Peyer's patch (tissue), 4 donors: ENCODE measurements around the gene SLC22A6. TPM values are rescaled to one million over a fixed set of nuclear protein-coding genes. Genes with fewer than 3 reads are reported as not detected.

Source experiments
- DNase-seq, 3 donors: peaks; one replicate each; pipeline ENCODE4 v3.0.0-alpha.2; 2017 to 2019
- H3K27ac ChIP-seq, 4 donors: fragments of 200-600 bp; sonication (generic); one replicate each; pipeline ENCODE4 v1.5.1; 2016 to 2019
- H3K27me3 ChIP-seq, 2 donors: fragments of 200-600 bp; sonication (generic); one replicate each; pipeline ENCODE4 v1.5.1; 2019
- H3K36me3 ChIP-seq, 3 donors: fragments of 200-600 bp; sonication (generic); one replicate each; pipeline ENCODE4 v1.5.1; 2016 to 2019
- H3K4me1 ChIP-seq, 4 donors: fragments of 200-600 bp; sonication (generic); one replicate each; pipeline ENCODE4 v1.5.1; 2016 to 2019
- H3K4me3 ChIP-seq, 4 donors: fragments of 200-600 bp; sonication (generic); 1 replicate in 3 of 4; 2 replicates in 1 of 4; pipeline ENCODE4 v1.5.1; 2016 to 2019; ENCODE audit warnings: mild to moderate bottlenecking in 1 of 4
- H3K9me3 ChIP-seq, 4 donors: fragments of 200-600 bp; sonication (generic); one replicate each; pipeline ENCODE4 v1.5.1; 2016 to 2019; ENCODE audit warnings: mild to moderate bottlenecking in 1 of 4
- POLR2A ChIP-seq, 2 donors: fragments of 450-650 bp; IDR thresholded peaks; one replicate each; pipeline ENCODE4 v1.5.1; 2017; ENCODE audit warnings: antibody characterized with exemption in 2 of 2, mild to moderate bottlenecking in 2 of 2, moderate library complexity in 2 of 2
- total RNA-seq, 4 donors: library from RNA; depleted of rRNA; stranded (reverse); fragments of >200 nt; gene quantifications; one replicate each; pipeline ENCODE4 v1.1.0, GENCODE V29; 2016
- TF ChIP-seq, protein P1 (sequence below), 6 experiments: fragments of 450-650 bp in 4 of 6; fragments of 200-600 bp in 2 of 6; sonication (generic) in 1 of 6; IDR thresholded peaks; one replicate each; pipeline ENCODE4 v1.5.1; 2017 to 2019; ENCODE audit warnings: antibody characterized with exemption in 6 of 6, mild to moderate bottlenecking in 3 of 6, moderate library complexity in 1 of 6

Gene SLC22A6
- not detected for total RNA-seq

GRCh38 chr11:62984451-62984991 lies at the start of gene SLC22A6:
Gene SLC22A6, minus strand, starts transcription at chr11:62984967. Its CDS starts 277 bp downstream, at chr11:62984690.
- no peak for TF ChIP-seq POLR2A (IDR thresholded peaks at IDR 0.05)
- TF ChIP-seq, protein P1, sequence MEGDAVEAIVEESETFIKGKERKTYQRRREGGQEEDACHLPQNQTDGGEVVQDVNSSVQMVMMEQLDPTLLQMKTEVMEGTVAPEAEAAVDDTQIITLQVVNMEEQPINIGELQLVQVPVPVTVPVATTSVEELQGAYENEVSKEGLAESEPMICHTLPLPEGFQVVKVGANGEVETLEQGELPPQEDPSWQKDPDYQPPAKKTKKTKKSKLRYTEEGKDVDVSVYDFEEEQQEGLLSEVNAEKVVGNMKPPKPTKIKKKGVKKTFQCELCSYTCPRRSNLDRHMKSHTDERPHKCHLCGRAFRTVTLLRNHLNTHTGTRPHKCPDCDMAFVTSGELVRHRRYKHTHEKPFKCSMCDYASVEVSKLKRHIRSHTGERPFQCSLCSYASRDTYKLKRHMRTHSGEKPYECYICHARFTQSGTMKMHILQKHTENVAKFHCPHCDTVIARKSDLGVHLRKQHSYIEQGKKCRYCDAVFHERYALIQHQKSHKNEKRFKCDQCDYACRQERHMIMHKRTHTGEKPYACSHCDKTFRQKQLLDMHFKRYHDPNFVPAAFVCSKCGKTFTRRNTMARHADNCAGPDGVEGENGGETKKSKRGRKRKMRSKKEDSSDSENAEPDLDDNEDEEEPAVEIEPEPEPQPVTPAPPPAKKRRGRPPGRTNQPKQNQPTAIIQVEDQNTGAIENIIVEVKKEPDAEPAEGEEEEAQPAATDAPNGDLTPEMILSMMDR (IDR thresholded peaks at IDR 0.05) = no peak
- Histone ChIP-seq H3K27ac (no peak within 1 kb of the TSS), H3K4me1 (no peaks in the 10 kb centered on the region), H3K4me3 (no peak within 1 kb of the TSS), H3K36me3 (no peaks in the 10 kb centered on the region), H3K9me3 (no peaks in the 10 kb centered on the region), H3K27me3 (no peaks in the 10 kb centered on the region)
- no peak for DNase-seq

DNA sequence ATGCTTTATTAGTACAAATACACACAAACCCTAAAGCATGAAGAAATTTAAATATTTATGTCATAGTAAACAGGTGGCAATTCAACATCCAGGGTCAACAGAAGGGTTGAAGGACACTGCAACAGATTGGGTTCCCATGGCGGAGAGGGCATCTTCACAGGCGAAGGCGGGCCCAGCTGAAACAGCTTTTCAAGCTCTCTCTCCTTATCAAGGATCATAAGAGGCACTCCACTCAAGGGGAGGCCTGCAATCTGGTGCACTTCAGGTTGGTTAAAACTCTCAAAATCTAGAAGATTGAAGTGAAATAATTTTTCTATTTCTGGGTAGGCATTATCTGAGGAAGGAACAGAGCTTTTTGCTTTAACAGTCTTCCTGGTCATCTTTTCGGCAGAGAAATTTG lies 47.7 kb upstream of the SLC22A6 start:
- Histone ChIP-seq H3K27ac (no peak overlapping the region), H3K36me3 (no peaks in the 10 kb centered on the region), H3K4me3 (no peak overlapping the region), H3K9me3 (no peaks in the 10 kb centered on the region), H3K4me1 (no peaks in the 10 kb centered on the region), H3K27me3 (no peaks in the 10 kb centered on the region)
- TF ChIP-seq, protein P1 (IDR thresholded peaks at IDR 0.05) = no peak
- TF ChIP-seq POLR2A (IDR thresholded peaks at IDR 0.05) = no peak
- no peak for DNase-seq

GRCh38 chr11:63023841-63024648 lies 39.3 kb upstream of the SLC22A6 start:
- Histone ChIP-seq H3K4me3 (no peak overlapping the region), H3K4me1 (peaks cover 0 to 6% (median 0%) of the 10 kb centered on the region in 4 donors), H3K36me3 (no peaks in the 10 kb centered on the region), H3K9me3 (no peaks in the 10 kb centered on the region), H3K27ac (no peak overlapping the region), H3K27me3 (no peaks in the 10 kb centered on the region)
- DNase-seq = peak; percentile 84 to 94 (median 85)
- no peak for TF ChIP-seq POLR2A (IDR thresholded peaks at IDR 0.05)
- TF ChIP-seq, protein P1 (IDR thresholded peaks at IDR 0.05) = peak; percentile 97 to 99 (median 99)

GRCh38 chr11:63023222-63023814 lies 38.6 kb upstream of the SLC22A6 start:
- TF ChIP-seq, protein P1 (IDR thresholded peaks at IDR 0.05) = no peak
- no peak for TF ChIP-seq POLR2A (IDR thresholded peaks at IDR 0.05)
- Histone ChIP-seq H3K4me3 (no peak overlapping the region), H3K9me3 (no peaks in the 10 kb centered on the region), H3K4me1 (peaks cover 0 to 6% (median 0%) of the 10 kb centered on the region in 4 donors), H3K27me3 (no peaks in the 10 kb centered on the region), H3K36me3 (no peaks in the 10 kb centered on the region), H3K27ac (no peak overlapping the region)
- no peak for DNase-seq

DNA sequence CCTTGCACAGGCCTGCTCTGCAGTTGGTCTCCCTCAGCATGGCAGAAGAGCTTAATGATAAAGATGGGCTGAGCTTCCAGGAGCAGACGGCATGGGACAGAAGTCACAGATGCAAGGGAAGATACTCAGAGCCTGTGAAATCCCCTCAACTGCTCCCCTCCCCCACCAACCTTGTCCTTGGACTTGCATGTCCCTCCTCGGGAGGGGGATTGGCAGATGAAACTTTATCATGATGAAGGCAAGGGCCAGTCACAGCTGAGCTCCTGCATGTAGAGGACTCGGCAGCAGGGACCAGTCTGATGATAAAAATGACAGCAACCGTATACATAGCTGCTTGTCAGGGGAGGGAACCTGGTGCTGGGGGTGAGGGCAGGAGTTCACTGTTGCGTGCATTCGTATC lies 37.7 kb upstream of the SLC22A6 start:
- Histone ChIP-seq H3K27me3 (no peaks in the 10 kb centered on the region), H3K4me3 (no peak overlapping the region), H3K9me3 (no peaks in the 10 kb centered on the region), H3K4me1 (peaks cover 0 to 6% (median 0%) of the 10 kb centered on the region in 4 donors), H3K36me3 (no peaks in the 10 kb centered on the region), H3K27ac (no peak overlapping the region)
- DNase-seq = no peak
- no peak for TF ChIP-seq POLR2A (IDR thresholded peaks at IDR 0.05)
- TF ChIP-seq, protein P1 (IDR thresholded peaks at IDR 0.05) = no peak
